Measurements from ENCODE around the gene PLAC8.
A peak's percentile ranks its signal among the peaks of the same experiment; 100 is the strongest.

DNA sequence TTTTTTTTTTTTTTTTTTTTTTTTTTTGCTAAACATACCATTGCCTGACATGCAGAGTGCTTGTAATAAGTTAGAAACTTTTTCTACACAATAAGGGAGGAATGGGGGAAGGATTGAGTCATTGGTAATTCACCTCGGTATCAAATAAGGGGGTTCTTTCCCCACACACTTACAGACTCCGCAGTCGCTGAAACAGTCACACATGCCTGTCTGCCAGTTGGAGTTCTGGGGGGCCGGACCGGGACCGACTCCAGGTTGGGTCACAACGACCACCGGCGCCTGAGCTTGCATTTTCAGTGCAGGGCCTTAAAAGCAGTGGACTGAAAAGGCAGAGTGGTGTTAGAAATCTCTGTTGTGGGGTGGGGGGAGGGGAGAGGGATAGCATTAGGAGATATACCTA, 6.9 kb downstream of the PLAC8 start:
- TF ChIP-seq SUZ12 (IDR thresholded peaks at IDR 0.05; ENCODE audit: extremely low read depth, insufficient read depth, insufficient read length) (peak; percentile 0), ZNF274 (IDR thresholded peaks at IDR 0.05; ENCODE audit: low read depth, low read length) (no peak)

Data from NT2/D1 (cell line).